HG02938 (cell line): ENCODE measurements around the gene HTR7.

ENCODE experiments used
- ATAC-seq: cut with Tn5 transposase; IDR thresholded peaks from one replicate; pipeline ENCODE4 v1.9.1; 2021; ENCODE audit warnings: mild to moderate bottlenecking, moderate library complexity; ENCODE audit not compliant: unreplicated experiment

The HTR7 gene

GRCh38 chr10:90745565-90745964, 112.3 kb downstream of the HTR7 start:
- ATAC-seq: no peak

- ATAC-seq: no peak
Measured at GRCh38 chr10:90743291-90743690, 114.5 kb downstream of the HTR7 start.

- ATAC-seq: no peak
Measured at GRCh38 chr10:90741926-90742565, 115.8 kb downstream of the HTR7 start.

- ATAC-seq: no peak
Measured at GRCh38 chr10:90740265-90740664, 117.6 kb downstream of the HTR7 start.

- no peak for ATAC-seq
Measured at GRCh38 chr10:90738885-90739284, 119.0 kb downstream of the HTR7 start.

GRCh38 chr10:90734415-90734814, 123.4 kb downstream of the HTR7 start:
- ATAC-seq: no peak

GRCh38 chr10:90732581-90732980, 125.3 kb downstream of the HTR7 start:
- ATAC-seq: no peak

- no peak for ATAC-seq
Measured at GRCh38 chr10:90723416-90724068, 134.3 kb downstream of the HTR7 start.

GRCh38 chr10:90722832-90723231, 135.0 kb downstream of the HTR7 start:
- no peak for ATAC-seq

- no peak for ATAC-seq
Measured at GRCh38 chr10:90718182-90718581, 139.7 kb downstream of the HTR7 start.

GRCh38 chr10:90712529-90712928, 145.3 kb downstream of the HTR7 start:
- ATAC-seq: no peak

- ATAC-seq: no peak
Measured at GRCh38 chr10:90709727-90710126, 148.1 kb downstream of the HTR7 start.

- ATAC-seq: no peak
Measured at GRCh38 chr10:90707657-90708056, 150.2 kb downstream of the HTR7 start.

GRCh38 chr10:90701428-90701827, 156.4 kb downstream of the HTR7 start:
- no peak for ATAC-seq

- ATAC-seq: no peak
Measured at GRCh38 chr10:90695915-90696676, 161.7 kb downstream of the HTR7 start.
